Astrocyte of the cerebellum (primary cell): ENCODE results near the gene ELL2.

Experiments used
- DNase-seq: peaks from one replicate; pipeline ENCODE4 v3.0.0-alpha.2; 2011; ENCODE audit warnings: low read depth
- H3K4me3 ChIP-seq: 2 replicates; pipeline ENCODE4 v1.5.1; 2011; ENCODE audit warnings: mild to moderate bottlenecking, low read depth, low read length, moderate library complexity
- CTCF ChIP-seq: IDR thresholded peaks from 2 replicates; pipeline ENCODE4 v1.5.1; 2012; ENCODE audit warnings: low read length, low read depth, moderate library complexity, mild to moderate bottlenecking; ENCODE audit errors: missing control alignments
- in situ Hi-C: cut with HindIII; loops from 2 replicates; pipeline ENCODE4 v1.10.0; 2017; ENCODE audit warnings: low sequenced_read_pairs

The ELL2 gene

GRCh38 chr5:95903838-95904237 is 57.8 kb downstream of the ELL2 start:
- in situ Hi-C loops = no loop called here
- H3K4me3 ChIP-seq = no peak overlapping the region
- DNase-seq = no peak
- TF ChIP-seq CTCF = no peak

GRCh38 chr5:95901676-95902627 is 59.7 kb downstream of the ELL2 start:
- DNase-seq = no peak
- no peak overlapping the region for H3K4me3 ChIP-seq
- in situ Hi-C loops = no loop called here
- TF ChIP-seq CTCF = no peak

- no peak overlapping the region for H3K4me3 ChIP-seq
- TF ChIP-seq CTCF = no peak
These were observed 61.2 kb downstream of the ELL2 start for GRCh38 chr5:95900383-95900958.

GRCh38 chr5:95899829-95900228 is 61.8 kb downstream of the ELL2 start:
- no peak for DNase-seq
- in situ Hi-C loops = no loop called here
- no peak for TF ChIP-seq CTCF
- H3K4me3 ChIP-seq = no peak overlapping the region

More at GRCh38 chr5:95900383-95900958, 61.2 kb downstream of the ELL2 start:
- peak; percentile 64 for DNase-seq
- in situ Hi-C loops = no loop called here

GRCh38 chr5:95899006-95899405 is 62.6 kb downstream of the ELL2 start:
- no peak for DNase-seq
- in situ Hi-C loops = no loop called here
- no peak overlapping the region for H3K4me3 ChIP-seq
- no peak for TF ChIP-seq CTCF

- TF ChIP-seq CTCF = no peak
- no peak overlapping the region for H3K4me3 ChIP-seq
- peak; percentile 79 for DNase-seq
- in situ Hi-C loops = no loop called here
These were observed 65.9 kb downstream of the ELL2 start for GRCh38 chr5:95895771-95896170.
